NB4 (cell line): Measurements from ENCODE around the gene AQP9.
A peak's percentile ranks its signal among the peaks of the same experiment; 100 is the strongest.

ENCODE experiments used
- DNase-seq: peaks from one replicate; pipeline ENCODE4 v3.0.0; 2010; ENCODE audit warnings: low read depth
- H3K4me3 ChIP-seq: one replicate; pipeline ENCODE4 v1.5.1; 2011; ENCODE audit warnings: mild to moderate bottlenecking, low read depth, low read length, moderate library complexity
- MYC ChIP-seq: IDR thresholded peaks from 2 replicates; pipeline ENCODE4 v1.6.1; 2011; ENCODE audit warnings: low read depth, low read length
- POLR2A ChIP-seq: IDR thresholded peaks from 2 replicates; pipeline ENCODE4 v1.6.1; 2011; ENCODE audit warnings: mild to moderate bottlenecking; ENCODE audit not compliant: insufficient read length; ENCODE audit errors: extremely low read depth
- TF ChIP-seq, protein P1 (sequence below): IDR thresholded peaks from one replicate; pipeline ENCODE4 v1.5.1; 2012; ENCODE audit warnings: low read depth, low read length
- TF ChIP-seq, protein P2 (sequence below): IDR thresholded peaks from 2 replicates; pipeline ENCODE4 v1.6.1; 2011; ENCODE audit warnings: low read depth, low read length

Gene AQP9

DNA sequence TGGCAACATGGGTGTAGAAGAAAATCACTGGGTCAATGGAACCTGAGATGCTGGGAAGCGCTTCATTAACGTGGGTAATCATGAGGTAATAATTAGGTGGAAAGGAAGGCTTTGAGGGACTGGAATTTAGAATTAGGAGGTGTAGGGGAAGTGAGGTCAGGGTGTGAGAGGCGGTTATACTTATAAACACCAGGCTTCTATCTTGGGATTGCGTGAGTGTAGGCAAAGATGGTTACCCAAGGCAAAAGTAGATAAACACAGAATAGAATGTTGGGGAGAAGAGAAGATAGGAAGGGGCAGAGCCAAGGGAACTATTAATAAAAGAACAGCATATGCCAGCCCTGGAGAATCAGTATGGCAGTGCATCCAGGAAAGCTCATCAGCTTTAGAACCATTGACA is 3.3 kb upstream of the AQP9 start:
- no peak overlapping the region for H3K4me3 ChIP-seq
- DNase-seq, result no peak
- no peak for TF ChIP-seq POLR2A

DNA sequence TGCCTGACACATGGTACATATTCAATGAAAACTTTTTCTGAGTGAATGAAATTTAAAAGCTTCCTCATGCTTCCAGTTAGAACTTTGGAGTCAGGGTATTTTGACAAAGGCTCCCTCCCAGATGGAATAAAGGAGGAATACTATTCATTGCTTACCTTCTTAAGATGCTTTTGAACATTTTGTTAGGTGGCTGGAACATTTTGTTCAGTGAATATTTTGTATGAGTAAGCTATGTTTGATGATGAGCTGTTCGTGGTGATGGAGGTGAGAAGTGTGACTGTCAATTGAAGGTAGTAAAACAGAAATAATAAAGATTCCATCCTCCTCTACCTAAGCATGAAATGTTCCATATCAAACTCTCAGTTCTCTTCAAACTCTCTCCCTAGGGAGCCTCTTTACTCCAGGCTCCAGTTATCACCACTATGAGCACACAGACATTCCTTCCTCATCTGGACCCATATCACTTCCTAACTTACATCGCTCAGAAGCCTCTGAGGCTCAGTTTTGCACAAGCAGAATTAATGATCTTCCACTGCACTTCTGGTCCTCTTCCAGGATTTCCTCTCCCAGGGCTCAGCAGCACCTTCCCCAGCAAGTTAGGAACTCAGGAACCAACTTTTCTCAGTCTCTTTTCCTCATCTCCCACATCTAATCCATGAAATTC is 2.5 kb upstream of the AQP9 start:
- TF ChIP-seq, protein P1, sequence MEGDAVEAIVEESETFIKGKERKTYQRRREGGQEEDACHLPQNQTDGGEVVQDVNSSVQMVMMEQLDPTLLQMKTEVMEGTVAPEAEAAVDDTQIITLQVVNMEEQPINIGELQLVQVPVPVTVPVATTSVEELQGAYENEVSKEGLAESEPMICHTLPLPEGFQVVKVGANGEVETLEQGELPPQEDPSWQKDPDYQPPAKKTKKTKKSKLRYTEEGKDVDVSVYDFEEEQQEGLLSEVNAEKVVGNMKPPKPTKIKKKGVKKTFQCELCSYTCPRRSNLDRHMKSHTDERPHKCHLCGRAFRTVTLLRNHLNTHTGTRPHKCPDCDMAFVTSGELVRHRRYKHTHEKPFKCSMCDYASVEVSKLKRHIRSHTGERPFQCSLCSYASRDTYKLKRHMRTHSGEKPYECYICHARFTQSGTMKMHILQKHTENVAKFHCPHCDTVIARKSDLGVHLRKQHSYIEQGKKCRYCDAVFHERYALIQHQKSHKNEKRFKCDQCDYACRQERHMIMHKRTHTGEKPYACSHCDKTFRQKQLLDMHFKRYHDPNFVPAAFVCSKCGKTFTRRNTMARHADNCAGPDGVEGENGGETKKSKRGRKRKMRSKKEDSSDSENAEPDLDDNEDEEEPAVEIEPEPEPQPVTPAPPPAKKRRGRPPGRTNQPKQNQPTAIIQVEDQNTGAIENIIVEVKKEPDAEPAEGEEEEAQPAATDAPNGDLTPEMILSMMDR, result no peak
- TF ChIP-seq, protein P2, sequence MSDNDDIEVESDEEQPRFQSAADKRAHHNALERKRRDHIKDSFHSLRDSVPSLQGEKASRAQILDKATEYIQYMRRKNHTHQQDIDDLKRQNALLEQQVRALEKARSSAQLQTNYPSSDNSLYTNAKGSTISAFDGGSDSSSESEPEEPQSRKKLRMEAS, result no peak
- TF ChIP-seq MYC (no peak), POLR2A (no peak)
- no peak for DNase-seq
- no peak overlapping the region for H3K4me3 ChIP-seq

DNA sequence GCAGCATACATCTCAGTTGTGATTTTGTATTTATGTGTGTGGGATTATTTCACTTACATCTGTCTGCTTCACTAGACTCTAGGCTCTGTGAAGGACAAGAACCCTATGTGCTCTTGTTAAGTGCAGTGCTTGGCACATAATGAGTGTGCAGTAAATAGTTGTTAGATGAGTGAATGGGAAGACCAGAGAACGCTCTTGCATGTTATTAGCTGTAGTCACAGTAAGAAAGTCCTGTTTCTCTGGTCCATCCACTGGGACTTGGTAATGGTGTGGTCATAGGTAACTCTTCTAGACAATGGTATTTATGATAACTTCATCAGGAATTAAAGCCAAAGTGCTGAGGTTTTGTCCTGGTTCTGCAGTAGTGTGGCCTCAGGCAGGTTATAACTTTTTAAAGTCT is 1.4 kb upstream of the AQP9 start:
- TF ChIP-seq POLR2A, result no peak
- TF ChIP-seq, protein P2, result no peak
- TF ChIP-seq MYC, result no peak
- TF ChIP-seq, protein P1, result no peak
- no peak for DNase-seq
- no peak overlapping the region for H3K4me3 ChIP-seq

DNA sequence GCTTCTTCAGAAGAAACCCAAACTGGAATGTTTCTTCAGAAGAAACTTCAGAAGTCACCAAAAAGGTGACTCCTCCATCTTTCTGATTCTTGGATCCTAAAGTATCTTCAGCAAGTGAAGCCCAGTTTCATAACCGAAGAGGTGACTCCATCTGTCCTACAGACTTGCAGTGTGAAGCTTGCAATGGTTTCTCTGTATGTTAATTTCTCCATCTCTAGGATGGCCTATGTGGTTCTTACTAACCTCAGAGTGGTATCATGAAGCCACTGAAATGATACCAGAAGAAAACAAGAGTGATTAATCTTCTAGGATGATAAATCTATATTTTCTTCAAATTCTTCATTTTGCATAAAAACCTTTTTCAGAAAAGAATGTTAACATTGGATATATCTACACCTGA is 495 bp upstream of the AQP9 start:
- TF ChIP-seq, protein P1, result no peak
- TF ChIP-seq, protein P2, result no peak
- no peak for TF ChIP-seq POLR2A
- TF ChIP-seq MYC, result no peak
- no peak for DNase-seq
- H3K4me3 ChIP-seq, result no peak overlapping the region

DNA sequence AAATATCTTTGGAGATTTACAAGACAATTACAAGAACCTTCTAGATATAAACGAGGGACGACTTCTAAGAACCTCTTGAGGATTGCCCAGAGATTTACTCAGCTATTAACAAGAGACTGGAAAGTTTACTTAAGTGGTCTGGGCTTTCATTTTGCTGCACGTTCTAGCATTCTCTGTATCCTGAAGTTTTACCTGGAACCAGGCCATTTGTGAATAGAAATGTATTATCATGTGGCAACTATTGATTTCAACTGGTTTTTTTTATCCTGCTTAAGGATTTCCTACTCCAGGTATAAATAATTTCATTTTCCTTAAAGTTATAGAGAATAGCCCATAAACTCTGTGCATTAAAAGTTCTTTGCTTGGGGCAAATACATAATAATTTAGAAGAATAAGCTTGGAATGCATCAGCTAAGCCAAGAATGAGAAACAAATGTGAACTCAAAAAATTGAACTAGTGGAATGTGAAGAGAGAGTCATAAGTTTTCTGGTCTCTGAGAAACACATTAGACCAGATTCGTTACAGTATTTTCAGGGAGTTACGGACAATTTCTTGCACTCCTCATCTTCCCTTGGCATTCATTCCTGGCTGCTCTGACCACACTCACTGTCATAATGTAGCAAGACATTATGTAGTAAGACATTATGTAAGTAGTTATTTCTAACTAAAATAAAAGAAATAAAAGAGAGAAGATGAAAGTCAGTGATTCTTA is 1.3 kb downstream of the AQP9 start:
- H3K4me3 ChIP-seq, result no peak overlapping the region
- TF ChIP-seq, protein P1, result no peak
- TF ChIP-seq POLR2A, result no peak
- no peak for TF ChIP-seq MYC
- TF ChIP-seq, protein P2, result no peak
- no peak for DNase-seq

DNA sequence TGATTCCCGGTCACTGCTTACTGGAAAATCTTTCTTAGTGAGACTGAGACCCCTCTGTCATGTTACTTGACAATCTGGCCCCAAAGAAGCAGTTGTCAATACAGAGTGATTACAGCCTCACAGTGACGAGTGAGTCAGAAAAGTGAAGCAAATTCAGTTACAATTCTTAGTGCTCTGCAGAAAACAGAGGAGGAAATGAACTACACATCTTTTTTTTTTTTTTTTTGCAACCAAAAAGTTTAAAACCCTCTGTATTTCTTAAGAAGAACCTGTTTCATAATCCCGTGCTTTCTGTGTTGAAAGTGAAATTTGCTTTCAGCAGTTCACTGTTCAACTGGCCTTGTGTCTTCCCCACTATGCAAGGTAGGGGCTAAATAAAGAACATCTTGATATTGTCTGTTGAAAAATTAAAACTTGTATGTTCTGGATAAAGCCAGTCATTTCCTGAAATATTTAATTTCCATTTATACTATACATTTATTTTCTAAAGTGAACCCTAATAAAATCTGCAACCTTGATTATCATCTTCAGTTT is 1.9 kb downstream of the AQP9 start:
- DNase-seq, result peak; percentile 51
- H3K4me3 ChIP-seq, result no peak overlapping the region
- TF ChIP-seq, protein P2, result no peak
- no peak for TF ChIP-seq POLR2A
- TF ChIP-seq MYC, result no peak
- TF ChIP-seq, protein P1, result no peak
